ENCODE data around the gene CTSE.

- no peak for TF ChIP-seq CTCF (IDR thresholded peaks at IDR 0.05)
- TF ChIP-seq POLR2A (IDR thresholded peaks at IDR 0.05), result no peak
- TF ChIP-seq EP300 (IDR thresholded peaks at IDR 0.05), result no peak
Observed at GRCh38 chr1:205990226-205990625, 33.5 kb downstream of the CTSE start.

All from ovary (tissue), 3 donors.